ENCODE measurements around the gene SGCA.

SGCA gene

GRCh38 chr17:50180620-50181019, 14.8 kb downstream of the SGCA start:
- Histone ChIP-seq H3K4me3 (ENCODE audit: severe bottlenecking) (no peak overlapping the region), H3K4me1 (ENCODE audit: insufficient read depth, poor library complexity, severe bottlenecking) (peaks cover 28% of the 10 kb centered on the region), H3K36me3 (ENCODE audit: low read depth) (peaks cover 2% of the 10 kb centered on the region; the same call in 1 of the 2 replicates), H3K27ac (ENCODE audit: poor library complexity, severe bottlenecking) (no peak overlapping the region), H3K27me3 (ENCODE audit: insufficient read depth, poor library complexity, severe bottlenecking) (no peaks in the 10 kb centered on the region), H3K9me3 (ENCODE audit: severe bottlenecking) (no peaks in the 10 kb centered on the region)
- ATAC-seq (ENCODE audit: low read depth): no peak
- TF ChIP-seq CTCF (IDR thresholded peaks at IDR 0.05; ENCODE audit: poor library complexity, severe bottlenecking): no peak
- no peak for DNase-seq (ENCODE audit: low spot score)

GRCh38 chr17:50181144-50181543, 15.3 kb downstream of the SGCA start:
- no peak for ATAC-seq (ENCODE audit: low read depth)
- Histone ChIP-seq H3K9me3 (ENCODE audit: severe bottlenecking) (no peaks in the 10 kb centered on the region), H3K27me3 (ENCODE audit: insufficient read depth, poor library complexity, severe bottlenecking) (no peaks in the 10 kb centered on the region), H3K27ac (ENCODE audit: poor library complexity, severe bottlenecking) (no peak overlapping the region), H3K36me3 (ENCODE audit: low read depth) (peaks cover 5% of the 10 kb centered on the region), H3K4me3 (ENCODE audit: severe bottlenecking) (no peak overlapping the region), H3K4me1 (ENCODE audit: insufficient read depth, poor library complexity, severe bottlenecking) (peaks cover 28% of the 10 kb centered on the region)
- no peak for DNase-seq (ENCODE audit: low spot score)
- no peak for TF ChIP-seq CTCF (IDR thresholded peaks at IDR 0.05; ENCODE audit: poor library complexity, severe bottlenecking)

DNA sequence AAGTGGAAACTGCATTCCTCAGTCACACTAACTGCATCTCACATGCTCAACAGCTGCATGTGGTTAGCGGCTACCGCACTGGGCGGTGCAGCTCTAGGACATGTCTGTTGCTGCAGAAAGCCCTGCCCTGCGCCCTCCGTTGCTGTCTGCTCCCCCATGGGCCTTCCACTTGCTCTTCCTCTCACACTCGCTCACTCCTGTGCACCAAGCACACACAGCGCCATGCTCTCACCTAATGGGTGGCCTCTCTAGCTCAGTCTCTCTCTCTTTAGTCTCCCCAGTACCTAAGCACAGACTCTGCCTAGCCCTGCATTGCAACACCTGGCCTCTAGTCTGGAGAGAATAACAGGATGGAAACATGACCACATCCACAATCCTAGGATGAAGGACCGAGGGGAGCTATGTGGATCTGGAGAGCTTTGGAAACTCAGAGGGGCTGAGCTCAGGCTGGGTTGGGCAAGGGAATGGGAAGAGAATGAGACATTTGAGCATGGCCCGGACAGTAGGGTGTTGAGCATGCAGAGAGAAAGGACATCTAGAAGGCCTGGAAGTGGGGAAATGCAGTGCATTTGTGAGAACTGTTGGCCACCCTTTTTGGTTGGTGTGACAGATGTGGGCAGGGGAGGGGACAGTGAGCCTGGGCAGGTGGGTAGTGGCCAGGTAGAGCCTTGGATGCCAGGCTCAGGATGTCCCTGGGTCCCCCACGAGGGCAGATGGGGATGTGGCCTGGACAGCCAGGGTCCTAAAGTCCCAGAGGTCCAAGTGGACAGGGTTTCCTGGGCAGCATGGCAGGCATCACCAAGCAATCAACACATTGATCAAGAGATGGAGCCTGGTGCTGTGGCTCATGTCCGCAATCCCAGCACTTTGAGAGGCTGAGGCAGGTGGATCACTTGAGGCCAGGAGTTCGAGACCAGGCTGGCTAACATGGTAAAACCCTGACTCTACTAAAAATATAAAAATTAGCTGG, 16.1 kb downstream of the SGCA start:
- H3K27ac ChIP-seq (ENCODE audit: poor library complexity, severe bottlenecking): no peak overlapping the region
- TF ChIP-seq CTCF (IDR thresholded peaks at IDR 0.05; ENCODE audit: poor library complexity, severe bottlenecking): no peak
- peaks cover 28% of the 10 kb centered on the region for H3K4me1 ChIP-seq (ENCODE audit: insufficient read depth, poor library complexity, severe bottlenecking)
- no peak overlapping the region for H3K4me3 ChIP-seq (ENCODE audit: severe bottlenecking)
- DNase-seq (ENCODE audit: low spot score): no peak
- ATAC-seq (ENCODE audit: low read depth): no peak
- H3K27me3 ChIP-seq (ENCODE audit: insufficient read depth, poor library complexity, severe bottlenecking): no peaks in the 10 kb centered on the region
- no peaks in the 10 kb centered on the region for H3K9me3 ChIP-seq (ENCODE audit: severe bottlenecking)
- peaks cover 11% of the 10 kb centered on the region for H3K36me3 ChIP-seq (ENCODE audit: low read depth)

DNA sequence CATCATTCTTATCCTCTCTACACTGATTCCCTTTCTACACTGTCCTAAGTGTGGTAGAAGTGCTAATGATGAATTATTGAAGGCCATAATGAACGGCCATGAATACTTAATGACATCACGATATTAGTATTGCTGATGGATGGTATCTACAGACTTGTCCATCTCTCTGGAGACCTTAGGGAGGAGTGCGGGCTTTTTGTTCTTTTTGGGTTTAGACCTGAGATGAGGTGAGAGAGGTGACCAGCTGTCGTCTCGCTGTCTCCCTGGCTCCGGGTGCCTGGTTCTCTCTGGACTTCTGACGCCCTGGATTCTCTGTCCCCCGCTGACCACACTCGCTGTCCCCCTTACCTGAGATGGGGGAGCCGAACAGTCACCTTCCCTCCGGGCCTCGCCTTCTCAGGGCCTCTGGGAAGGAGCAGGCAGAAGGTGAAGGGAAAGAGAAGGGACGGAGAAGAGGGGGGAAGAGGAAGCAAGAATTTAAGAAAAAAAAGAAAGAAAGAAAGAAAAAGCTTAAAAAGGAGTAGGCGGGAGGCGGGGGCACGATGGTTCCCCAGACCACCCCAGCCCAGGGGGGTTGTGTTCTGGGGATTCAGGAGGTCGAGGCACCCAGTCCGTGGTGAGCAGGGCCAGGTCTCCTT, 17.1 kb downstream of the SGCA start:
- Histone ChIP-seq H3K36me3 (ENCODE audit: low read depth) (peaks cover 11% of the 10 kb centered on the region), H3K9me3 (ENCODE audit: severe bottlenecking) (no peaks in the 10 kb centered on the region), H3K4me1 (ENCODE audit: insufficient read depth, poor library complexity, severe bottlenecking) (peaks cover 25% of the 10 kb centered on the region), H3K4me3 (ENCODE audit: severe bottlenecking) (no peak overlapping the region), H3K27me3 (ENCODE audit: insufficient read depth, poor library complexity, severe bottlenecking) (no peaks in the 10 kb centered on the region), H3K27ac (ENCODE audit: poor library complexity, severe bottlenecking) (no peak overlapping the region)
- no peak for DNase-seq (ENCODE audit: low spot score)
- no peak for ATAC-seq (ENCODE audit: low read depth)
- TF ChIP-seq CTCF (IDR thresholded peaks at IDR 0.05; ENCODE audit: poor library complexity, severe bottlenecking): no peak

All from RWPE2 (cell line).